Right atrium auricular region (tissue), 2 donors: ENCODE measurements around the gene WEE2. TPM values are rescaled to one million over a fixed set of nuclear protein-coding genes. Genes with fewer than 3 reads are reported as not detected.

Source experiments
- DNase-seq: peaks from one replicate; pipeline ENCODE4 v3.0.0-alpha.2; 2019; ENCODE audit warnings: low spot score
- H3K27ac ChIP-seq, 2 donors: fragments of 200-600 bp; sonication (generic); 1 replicate in 1 of 2; 2 replicates in 1 of 2; pipeline ENCODE4 v1.5.1; 2016 to 2019
- H3K27me3 ChIP-seq, 2 donors: fragments of 200-600 bp; sonication (generic); one replicate each; pipeline versions ENCODE4 v1.5.1 to v1.6.0; 2017 to 2019
- H3K36me3 ChIP-seq: fragments of 200-600 bp; sonication (generic); one replicate; pipeline ENCODE4 v1.5.1; 2016
- H3K4me1 ChIP-seq, 2 donors: fragments of 200-600 bp; sonication (generic); one replicate each; pipeline versions ENCODE4 v1.5.1 to v1.6.0; 2017 to 2019
- H3K4me3 ChIP-seq, 2 donors: fragments of 200-600 bp; sonication (generic); 1 replicate in 1 of 2; 2 replicates in 1 of 2; pipeline ENCODE4 v1.5.1; 2017 to 2019; ENCODE audit warnings: mild to moderate bottlenecking in 1 of 2, moderate library complexity in 1 of 2
- H3K9me3 ChIP-seq, 2 donors: fragments of 200-600 bp; sonication (generic); one replicate each; pipeline ENCODE4 v1.5.1; 2019
- CTCF ChIP-seq, 2 donors: fragments of 200-600 bp; sonication (generic); IDR thresholded peaks; one replicate each; pipeline ENCODE4 v1.5.1; 2019; ENCODE audit warnings: antibody characterized with exemption in 2 of 2
- total RNA-seq, 2 donors: library from RNA; depleted of rRNA; stranded (reverse); fragments of >200 nt; gene quantifications; one replicate each; pipeline ENCODE4 v1.1.0, GENCODE V29; 2016

Gene WEE2
- total RNA-seq, 2 donors from 2014 or later: not detected

DNA sequence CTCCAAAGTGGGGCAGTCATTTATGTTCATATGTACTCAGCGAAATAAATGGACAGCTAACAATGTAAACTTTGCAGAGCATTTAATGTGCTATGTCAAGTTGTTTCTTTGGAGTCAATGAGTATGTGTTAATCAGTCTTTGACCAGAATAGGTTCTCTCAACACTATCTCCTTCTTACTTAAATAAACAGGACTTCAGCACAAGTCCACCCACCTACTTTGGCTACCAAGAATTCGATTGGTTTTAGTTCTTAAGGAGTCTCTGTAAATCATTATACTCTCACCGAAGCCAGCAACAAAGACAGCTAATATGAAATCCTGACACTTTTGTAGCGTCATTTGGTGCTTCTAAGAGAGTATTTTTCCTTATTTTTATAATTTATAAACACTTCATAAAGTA is 6.9 kb downstream of the WEE2 start:
- H3K9me3 ChIP-seq: no peaks in the 10 kb centered on the region
- H3K36me3 ChIP-seq: no peaks in the 10 kb centered on the region
- no peak for DNase-seq
- no peak for TF ChIP-seq CTCF (IDR thresholded peaks at IDR 0.05)
- H3K27me3 ChIP-seq: no peaks in the 10 kb centered on the region
- no peak overlapping the region for H3K4me3 ChIP-seq
- H3K4me1 ChIP-seq: no peaks in the 10 kb centered on the region
- no peak overlapping the region for H3K27ac ChIP-seq

- no peak for TF ChIP-seq CTCF (IDR thresholded peaks at IDR 0.05)
- Histone ChIP-seq H3K4me3 (no peak overlapping the region), H3K9me3 (no peaks in the 10 kb centered on the region), H3K27ac (no peak overlapping the region), H3K27me3 (no peaks in the 10 kb centered on the region), H3K4me1 (no peaks in the 10 kb centered on the region), H3K36me3 (no peaks in the 10 kb centered on the region)
- no peak for DNase-seq
Measured at GRCh38 chr7:141715794-141716689, 7.9 kb downstream of the WEE2 start.

- Histone ChIP-seq H3K4me1 (no peaks in the 10 kb centered on the region), H3K36me3 (no peaks in the 10 kb centered on the region), H3K9me3 (no peaks in the 10 kb centered on the region), H3K27me3 (no peaks in the 10 kb centered on the region), H3K4me3 (no peak overlapping the region), H3K27ac (no peak overlapping the region)
- TF ChIP-seq CTCF (IDR thresholded peaks at IDR 0.05): no peak
- no peak for DNase-seq
Measured at GRCh38 chr7:141717450-141717849, 9.3 kb downstream of the WEE2 start.

DNA sequence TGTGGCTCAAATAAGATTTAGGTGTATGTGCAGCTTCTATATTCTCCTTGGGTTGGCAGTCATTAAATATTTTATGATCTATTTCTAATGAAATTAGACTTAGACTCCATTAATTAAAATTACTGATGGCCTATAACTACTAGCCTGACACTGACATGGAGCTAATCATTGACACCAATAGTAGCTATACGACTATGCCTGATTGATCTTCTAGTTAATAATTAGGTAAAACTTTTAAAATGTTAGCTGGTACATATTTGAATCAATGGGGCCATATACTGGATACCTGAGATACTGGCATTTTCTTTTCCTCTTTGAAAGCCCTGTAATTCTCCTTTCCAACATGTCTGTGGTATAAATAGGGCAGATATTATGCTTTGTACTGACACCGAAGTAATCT is 14.4 kb downstream of the WEE2 start:
- no peak for DNase-seq
- no peaks in the 10 kb centered on the region for H3K9me3 ChIP-seq
- TF ChIP-seq CTCF (IDR thresholded peaks at IDR 0.05): no peak
- H3K36me3 ChIP-seq: no peaks in the 10 kb centered on the region
- no peaks in the 10 kb centered on the region for H3K4me1 ChIP-seq
- H3K27ac ChIP-seq: no peak overlapping the region
- no peak overlapping the region for H3K4me3 ChIP-seq
- no peaks in the 10 kb centered on the region for H3K27me3 ChIP-seq

DNA sequence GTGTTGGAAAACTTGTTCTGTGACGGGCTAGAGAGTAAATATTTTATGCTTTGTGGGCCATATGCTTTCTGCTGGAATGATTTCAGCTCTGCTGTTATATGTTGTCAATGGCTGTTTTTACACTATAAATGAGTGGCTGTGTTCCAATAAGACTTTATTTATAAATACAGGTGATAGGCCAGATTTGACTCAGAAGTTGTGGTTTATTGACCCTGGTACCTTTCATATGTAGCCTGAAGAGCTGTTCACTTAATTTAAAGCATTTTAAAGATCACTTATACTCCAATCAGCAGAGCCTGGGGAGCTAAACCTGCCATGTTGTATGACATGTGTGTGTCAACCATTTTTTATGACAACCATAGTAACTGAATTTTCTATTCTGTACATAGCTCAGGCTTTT is 20.9 kb downstream of the WEE2 start:
- Histone ChIP-seq H3K9me3 (no peaks in the 10 kb centered on the region), H3K27me3 (no peaks in the 10 kb centered on the region), H3K4me3 (no peak overlapping the region), H3K27ac (no peak overlapping the region), H3K4me1 (no peaks in the 10 kb centered on the region), H3K36me3 (no peaks in the 10 kb centered on the region)
- DNase-seq: no peak
- TF ChIP-seq CTCF (IDR thresholded peaks at IDR 0.05): no peak
